Measurements from ENCODE around the gene TSNAXIP1.

GRCh38 chr16:67766291-67766690 lies 40.4 kb upstream of the TSNAXIP1 start:
- TF ChIP-seq YY1 (IDR thresholded peaks at IDR 0.05) (no peak), RXRA (IDR thresholded peaks at IDR 0.05) (no peak), CTCF (IDR thresholded peaks at IDR 0.05; ENCODE audit: low read depth, low read length, missing input control) (no peak), ZBTB33 (IDR thresholded peaks at IDR 0.05) (no peak), ATF3 (IDR thresholded peaks at IDR 0.05) (no peak), MAX (IDR thresholded peaks at IDR 0.05) (no peak), NR2F2 (IDR thresholded peaks at IDR 0.05) (no peak), TAF1 (conservative IDR thresholded peaks at IDR 0.05) (no peak), JUND (IDR thresholded peaks at IDR 0.05) (no peak), HNF4G (IDR thresholded peaks at IDR 0.05) (no peak), SP1 (IDR thresholded peaks at IDR 0.05) (no peak), GABPA (IDR thresholded peaks at IDR 0.05 in 1 of 2, conservative IDR thresholded peaks at IDR 0.05 in 1 of 2) (no peak), REST (IDR thresholded peaks at IDR 0.05) (no peak)
